B cell (primary cell): Measurements from ENCODE around the gene CLEC1A.

Experiments used
- EZH2 ChIP-seq: IDR thresholded peaks from 2 replicates; pipeline ENCODE4 v1.6.1; 2012; ENCODE audit warnings: borderline replicate concordance, low read depth, mild to moderate bottlenecking, moderate library complexity, low read length; ENCODE audit not compliant: insufficient read depth, poor library complexity, severe bottlenecking
- TF ChIP-seq, protein P1 (sequence below): fragments of 200-600 bp; IDR thresholded peaks from one replicate; pipeline ENCODE4 v1.8.0; 2022; ENCODE audit warnings: antibody characterized with exemption, mild to moderate bottlenecking

DNA sequence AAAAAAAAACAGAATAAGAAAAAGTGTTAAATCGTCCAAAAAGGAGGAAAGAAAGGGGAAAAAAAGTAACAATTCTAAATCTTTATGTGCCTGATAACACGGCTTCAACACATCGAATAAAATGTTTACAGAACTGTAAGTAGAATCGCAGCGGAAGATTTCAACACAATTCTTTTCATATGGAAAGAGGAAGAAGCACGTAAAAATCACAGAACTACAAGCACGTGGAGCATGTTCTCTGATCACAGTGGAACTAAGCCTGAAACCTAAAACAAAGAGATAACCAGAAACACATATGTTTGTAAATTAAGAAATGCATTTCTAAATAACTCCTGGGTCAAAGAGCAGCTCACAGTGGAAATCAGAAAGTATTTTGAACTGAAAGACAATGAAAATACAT is 22.5 kb upstream of the CLEC1A start:
- TF ChIP-seq, protein P1, sequence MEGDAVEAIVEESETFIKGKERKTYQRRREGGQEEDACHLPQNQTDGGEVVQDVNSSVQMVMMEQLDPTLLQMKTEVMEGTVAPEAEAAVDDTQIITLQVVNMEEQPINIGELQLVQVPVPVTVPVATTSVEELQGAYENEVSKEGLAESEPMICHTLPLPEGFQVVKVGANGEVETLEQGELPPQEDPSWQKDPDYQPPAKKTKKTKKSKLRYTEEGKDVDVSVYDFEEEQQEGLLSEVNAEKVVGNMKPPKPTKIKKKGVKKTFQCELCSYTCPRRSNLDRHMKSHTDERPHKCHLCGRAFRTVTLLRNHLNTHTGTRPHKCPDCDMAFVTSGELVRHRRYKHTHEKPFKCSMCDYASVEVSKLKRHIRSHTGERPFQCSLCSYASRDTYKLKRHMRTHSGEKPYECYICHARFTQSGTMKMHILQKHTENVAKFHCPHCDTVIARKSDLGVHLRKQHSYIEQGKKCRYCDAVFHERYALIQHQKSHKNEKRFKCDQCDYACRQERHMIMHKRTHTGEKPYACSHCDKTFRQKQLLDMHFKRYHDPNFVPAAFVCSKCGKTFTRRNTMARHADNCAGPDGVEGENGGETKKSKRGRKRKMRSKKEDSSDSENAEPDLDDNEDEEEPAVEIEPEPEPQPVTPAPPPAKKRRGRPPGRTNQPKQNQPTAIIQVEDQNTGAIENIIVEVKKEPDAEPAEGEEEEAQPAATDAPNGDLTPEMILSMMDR: no peak
- no peak for TF ChIP-seq EZH2
